ENCODE measurements around the gene ATOSA. TPM values are rescaled to one million over a fixed set of nuclear protein-coding genes. Genes with fewer than 3 reads are reported as not detected.

ATOSA gene
- total and polyA plus RNA-seq, 12 donors, result 8.7 to 98.1 (median 30.3) TPM

DNA sequence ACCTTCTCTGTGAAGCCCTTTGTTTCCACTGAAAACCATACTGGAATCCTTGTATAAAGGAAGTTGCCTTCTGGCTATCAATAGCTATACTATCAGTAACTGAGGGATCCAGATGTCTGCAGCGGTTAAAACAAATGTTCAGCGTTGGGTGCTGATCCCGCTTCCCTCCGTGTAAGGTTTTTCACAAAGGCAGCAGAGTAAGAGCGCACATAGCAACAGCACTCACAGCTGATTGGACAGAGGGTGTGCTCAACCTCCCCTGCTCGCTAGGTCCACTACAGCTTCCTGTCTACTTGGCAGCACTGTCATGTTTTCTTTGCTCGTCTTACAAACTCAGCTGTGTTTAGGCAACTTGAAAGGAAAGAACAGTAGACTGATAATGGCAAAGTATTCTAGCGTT is 27.3 kb downstream of the ATOSA start:
- Histone ChIP-seq H3K4me1 (peaks cover 2 to 74% (median 49%) of the 10 kb centered on the region in 9 donors), H3K27me3 (no peaks in the 10 kb centered on the region), H3K36me3 (peaks cover 0 to 58% (median under 1%) of the 10 kb centered on the region in 9 donors), H3K9me3 (no peaks in the 10 kb centered on the region), H3K27ac (peak overlapping the region; percentile 20 to 77 (median 56)), H3K4me3 (peak overlapping the region in 8 of 10 donors; percentile 12 to 50 (median 34))
- peak; percentile 98 to 100 (median 99) for ATAC-seq
- WGBS, 2 donors, result 2 to 7% methylated on average over 8 of the region's 8 CpGs
- DNase-seq, result peak; percentile 33 to 79
- TF ChIP-seq, protein P1, sequence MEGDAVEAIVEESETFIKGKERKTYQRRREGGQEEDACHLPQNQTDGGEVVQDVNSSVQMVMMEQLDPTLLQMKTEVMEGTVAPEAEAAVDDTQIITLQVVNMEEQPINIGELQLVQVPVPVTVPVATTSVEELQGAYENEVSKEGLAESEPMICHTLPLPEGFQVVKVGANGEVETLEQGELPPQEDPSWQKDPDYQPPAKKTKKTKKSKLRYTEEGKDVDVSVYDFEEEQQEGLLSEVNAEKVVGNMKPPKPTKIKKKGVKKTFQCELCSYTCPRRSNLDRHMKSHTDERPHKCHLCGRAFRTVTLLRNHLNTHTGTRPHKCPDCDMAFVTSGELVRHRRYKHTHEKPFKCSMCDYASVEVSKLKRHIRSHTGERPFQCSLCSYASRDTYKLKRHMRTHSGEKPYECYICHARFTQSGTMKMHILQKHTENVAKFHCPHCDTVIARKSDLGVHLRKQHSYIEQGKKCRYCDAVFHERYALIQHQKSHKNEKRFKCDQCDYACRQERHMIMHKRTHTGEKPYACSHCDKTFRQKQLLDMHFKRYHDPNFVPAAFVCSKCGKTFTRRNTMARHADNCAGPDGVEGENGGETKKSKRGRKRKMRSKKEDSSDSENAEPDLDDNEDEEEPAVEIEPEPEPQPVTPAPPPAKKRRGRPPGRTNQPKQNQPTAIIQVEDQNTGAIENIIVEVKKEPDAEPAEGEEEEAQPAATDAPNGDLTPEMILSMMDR (IDR thresholded peaks at IDR 0.05), result no peak
- intact Hi-C loops (cut with DNase I), result loop anchor here in 3 of 10 donors (2.0 to 10.0 kb wide), 2 partner anchors 27 to 87 kb away; partner anchors contain the start of genes ATOSA (in 2 of the 3) and ARPP19 (in 1 of the 3)

DNA sequence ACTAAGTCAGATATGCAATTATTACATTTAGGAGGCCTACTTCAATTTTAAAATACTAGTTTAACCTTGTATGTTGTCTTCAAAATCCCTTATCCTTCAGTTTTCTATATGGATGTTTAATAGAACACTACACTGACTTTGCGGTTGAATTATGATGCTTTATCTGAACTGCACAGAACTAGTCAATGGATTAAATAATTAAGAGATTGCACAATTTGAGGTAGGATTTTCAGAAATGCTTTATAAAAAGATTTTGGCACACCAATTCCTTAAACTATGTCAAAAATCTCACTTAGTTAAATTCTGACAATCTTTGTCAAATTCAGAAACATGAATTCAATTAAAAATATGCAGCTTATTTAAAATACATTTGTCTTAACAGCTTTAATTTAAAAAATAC is 28.1 kb downstream of the ATOSA start:
- H3K36me3 ChIP-seq, result peaks cover 0 to 59% (median 6%) of the 10 kb centered on the region in 9 donors
- peak overlapping the region in 1 of 10 donors; percentile 44 for H3K4me3 ChIP-seq
- peaks cover 2 to 66% (median 41%) of the 10 kb centered on the region in 9 donors for H3K4me1 ChIP-seq
- 87 to 97% methylated on average over 1 of the region's 1 CpG for WGBS, 2 donors
- H3K27ac ChIP-seq, result peak overlapping the region in 8 of 10 donors; percentile 35 to 77 (median 62)
- H3K9me3 ChIP-seq, result no peaks in the 10 kb centered on the region
- intact Hi-C loops (cut with DNase I), result loop anchor here in 1 of 10 donors (10.0 kb wide), 1 partner anchor 86 kb away; the partner anchor contains the start of gene ARPP19
- H3K27me3 ChIP-seq, result no peaks in the 10 kb centered on the region
- TF ChIP-seq, protein P1 (IDR thresholded peaks at IDR 0.05), result no peak
- no peak for ATAC-seq
- DNase-seq, result no peak

DNA sequence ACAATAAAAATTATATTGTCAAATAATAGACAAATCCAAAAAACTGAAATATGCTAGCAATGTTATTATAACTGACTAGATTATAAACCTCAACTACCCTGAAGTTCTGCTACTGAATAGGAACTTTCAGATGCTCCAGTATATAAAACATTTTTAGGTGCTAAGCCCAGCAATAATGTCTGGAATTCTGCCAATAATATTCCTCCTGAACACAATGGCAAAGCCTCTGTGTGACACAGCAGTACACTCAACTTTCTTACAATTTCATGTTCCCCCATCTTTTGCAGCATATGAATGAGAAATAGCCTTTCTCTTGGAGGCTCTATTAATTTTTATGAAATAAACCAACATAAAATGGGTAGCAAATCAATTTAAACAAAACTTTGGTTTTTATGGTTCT is 29.5 kb downstream of the ATOSA start:
- H3K27ac ChIP-seq, result no peak overlapping the region

DNA sequence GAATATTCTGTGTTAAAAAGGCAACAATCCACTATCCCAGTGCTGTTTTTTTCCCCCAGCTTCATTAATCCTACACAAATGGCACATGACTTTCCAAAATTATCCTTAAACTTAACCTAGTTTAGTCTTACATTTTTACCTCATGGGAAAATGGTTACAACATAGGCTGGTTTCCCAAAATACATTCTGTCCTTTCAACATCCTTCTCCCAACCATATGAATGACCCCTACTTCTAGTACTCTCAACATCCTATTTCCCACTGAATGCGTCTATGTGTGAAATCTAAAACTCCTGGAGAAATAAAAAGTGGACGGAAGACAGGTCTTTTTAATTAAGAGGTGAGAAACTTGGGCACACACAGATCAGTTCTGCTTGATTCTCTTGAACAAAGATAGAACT is 33.3 kb downstream of the ATOSA start:
- Histone ChIP-seq H3K4me3 (no peak overlapping the region), H3K27ac (no peak overlapping the region), H3K9me3 (no peaks in the 10 kb centered on the region), H3K36me3 (peaks cover 0 to 67% (median 12%) of the 10 kb centered on the region in 9 donors), H3K4me1 (peaks cover 3 to 40% (median 27%) of the 10 kb centered on the region in 9 donors), H3K27me3 (no peaks in the 10 kb centered on the region)
- TF ChIP-seq, protein P1 (IDR thresholded peaks at IDR 0.05), result no peak
- intact Hi-C loops (cut with DNase I), result no loop called here
- 88 to 89% methylated on average over 2 of the region's 2 CpGs for WGBS, 2 donors
- ATAC-seq (no peak), DNase-seq (no peak)

More for the DNA sequence above, 29.5 kb downstream of the ATOSA start:
- peaks cover 2 to 57% (median 35%) of the 10 kb centered on the region in 9 donors for H3K4me1 ChIP-seq
- H3K27me3 ChIP-seq, result no peaks in the 10 kb centered on the region
- no peak overlapping the region for H3K4me3 ChIP-seq
- TF ChIP-seq, protein P1 (IDR thresholded peaks at IDR 0.05), result no peak
- DNase-seq, result no peak
- H3K36me3 ChIP-seq, result peaks cover 0 to 59% (median 6%) of the 10 kb centered on the region in 9 donors
- no peaks in the 10 kb centered on the region for H3K9me3 ChIP-seq
- intact Hi-C loops (cut with DNase I), result loop anchor here in 1 of 10 donors (10.0 kb wide), 1 partner anchor 85 kb away; the partner anchor contains the start of gene ARPP19
- no peak for ATAC-seq
